ENCODE measurements around the gene AARS2. TPM values are rescaled to one million over a fixed set of nuclear protein-coding genes. Genes with fewer than 3 reads are reported as not detected.
"Not testable (repeated sequence)": the region's sequence is repeated elsewhere in the genome, so short reads cannot be mapped to it uniquely, and the experiment has no call there.

The AARS2 gene
- 10 to 100 TPM in 1 of 4 donors, 1 to 10 TPM in 3; 6.9 to 12.3 (median 7.6) TPM for total RNA-seq

DNA sequence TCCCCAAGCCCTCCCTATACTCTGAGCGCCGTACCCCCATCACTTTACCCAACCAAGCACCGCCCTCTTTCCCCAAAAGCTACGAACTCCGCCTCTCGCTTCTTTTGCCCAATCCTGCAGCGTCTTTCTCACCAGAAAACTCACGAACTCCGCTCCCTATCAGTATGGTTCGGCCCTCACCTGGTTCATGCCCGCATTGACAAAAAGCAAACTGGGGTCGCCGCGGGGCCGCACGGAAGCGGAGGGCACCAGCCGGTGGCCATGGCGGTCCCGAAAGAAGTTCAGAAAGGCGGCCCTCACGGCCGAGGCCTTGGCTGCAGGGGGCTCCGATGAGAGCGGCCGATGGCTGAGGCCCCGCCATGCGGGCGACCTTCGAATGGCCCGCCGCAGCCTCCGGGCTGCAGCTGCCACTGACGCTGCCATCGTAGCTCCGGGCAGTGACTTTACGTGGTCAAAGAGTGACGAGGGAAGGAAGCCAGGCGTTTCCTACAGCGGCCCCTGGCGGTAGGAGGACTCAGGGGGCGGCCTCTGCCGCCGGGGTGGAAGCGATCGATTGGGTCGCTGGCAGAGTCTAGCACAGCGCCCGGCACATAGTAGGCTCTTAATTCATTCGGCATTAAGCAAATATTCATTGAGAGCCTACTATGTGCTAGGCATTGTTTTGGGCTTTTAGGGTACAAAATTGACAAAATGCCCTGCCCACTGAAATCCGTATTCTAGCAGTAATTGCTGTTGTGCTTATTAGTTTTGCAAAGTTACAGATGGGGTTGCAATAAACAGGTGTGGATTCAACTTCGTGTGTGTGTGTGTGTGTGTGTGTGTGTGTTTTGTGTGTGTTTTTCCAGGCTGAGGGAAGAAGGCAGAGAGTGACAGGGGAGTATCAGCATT, at the start of gene AARS2:
AARS2 (minus strand) TSS at position 447 of the 888 bp plus-strand sequence; CDS start at position 423, 24 bp downstream.
- ATAC-seq (ENCODE audit: low FRiP score) (peak; percentile 84), DNase-seq (ENCODE audit: low spot score) (peak; percentile 71)
- TF ChIP-seq, protein P1, sequence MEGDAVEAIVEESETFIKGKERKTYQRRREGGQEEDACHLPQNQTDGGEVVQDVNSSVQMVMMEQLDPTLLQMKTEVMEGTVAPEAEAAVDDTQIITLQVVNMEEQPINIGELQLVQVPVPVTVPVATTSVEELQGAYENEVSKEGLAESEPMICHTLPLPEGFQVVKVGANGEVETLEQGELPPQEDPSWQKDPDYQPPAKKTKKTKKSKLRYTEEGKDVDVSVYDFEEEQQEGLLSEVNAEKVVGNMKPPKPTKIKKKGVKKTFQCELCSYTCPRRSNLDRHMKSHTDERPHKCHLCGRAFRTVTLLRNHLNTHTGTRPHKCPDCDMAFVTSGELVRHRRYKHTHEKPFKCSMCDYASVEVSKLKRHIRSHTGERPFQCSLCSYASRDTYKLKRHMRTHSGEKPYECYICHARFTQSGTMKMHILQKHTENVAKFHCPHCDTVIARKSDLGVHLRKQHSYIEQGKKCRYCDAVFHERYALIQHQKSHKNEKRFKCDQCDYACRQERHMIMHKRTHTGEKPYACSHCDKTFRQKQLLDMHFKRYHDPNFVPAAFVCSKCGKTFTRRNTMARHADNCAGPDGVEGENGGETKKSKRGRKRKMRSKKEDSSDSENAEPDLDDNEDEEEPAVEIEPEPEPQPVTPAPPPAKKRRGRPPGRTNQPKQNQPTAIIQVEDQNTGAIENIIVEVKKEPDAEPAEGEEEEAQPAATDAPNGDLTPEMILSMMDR (IDR thresholded peaks at IDR 0.05), result peak in 2 of 3 donors; percentile 54 to 59

- no peak for DNase-seq (ENCODE audit: low spot score)
- ATAC-seq (ENCODE audit: low FRiP score), result no peak
- TF ChIP-seq, protein P1 (IDR thresholded peaks at IDR 0.05), result no peak
Observed at GRCh38 chr6:44361947-44362346, 48.8 kb upstream of the AARS2 start.

DNA sequence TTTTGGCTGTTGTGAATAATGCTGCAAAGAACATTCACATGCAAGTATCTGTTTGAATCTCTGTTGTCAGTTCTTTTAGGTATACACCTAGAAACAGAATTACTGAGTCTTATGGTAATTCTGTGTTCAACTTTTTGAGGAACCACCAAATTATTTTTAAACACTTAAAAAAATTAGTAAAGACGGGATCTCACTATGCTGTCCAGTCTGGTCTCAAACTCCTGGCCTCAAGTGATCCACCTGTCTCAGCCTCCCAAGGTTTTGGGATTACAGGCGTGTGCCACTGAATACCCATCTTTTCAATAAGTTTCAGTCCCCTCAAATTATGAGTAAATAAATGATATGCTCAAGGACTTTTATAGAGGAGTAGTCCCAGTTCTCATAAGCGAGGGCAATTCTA, 46.8 kb upstream of the AARS2 start:
- ATAC-seq (ENCODE audit: low FRiP score) (no peak), DNase-seq (ENCODE audit: low spot score) (no peak)
- TF ChIP-seq, protein P1 (IDR thresholded peaks at IDR 0.05), result no peak

DNA sequence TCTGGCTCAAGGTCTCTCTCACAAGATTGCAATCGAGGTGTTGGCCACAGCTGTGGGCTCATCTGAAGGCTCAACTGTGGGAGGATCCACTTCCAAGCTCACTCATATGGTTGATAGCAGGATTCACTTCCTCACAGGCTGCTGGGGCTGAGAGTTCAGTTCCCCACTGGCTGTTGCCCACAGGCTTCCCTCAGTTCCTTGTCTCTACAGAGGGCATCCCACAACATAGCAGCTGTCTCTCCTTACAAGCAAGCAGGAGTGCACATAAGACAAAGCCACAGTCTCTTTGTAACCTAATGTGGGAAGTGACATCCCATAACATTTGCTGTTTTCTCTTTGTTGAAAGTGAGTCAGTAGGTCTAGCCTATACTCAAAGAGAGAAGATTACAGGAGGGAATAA, 43.3 kb upstream of the AARS2 start:
- TF ChIP-seq, protein P1 (IDR thresholded peaks at IDR 0.05), result no peak
- ATAC-seq (ENCODE audit: low FRiP score), result no peak
- no peak for DNase-seq (ENCODE audit: low spot score)

DNA sequence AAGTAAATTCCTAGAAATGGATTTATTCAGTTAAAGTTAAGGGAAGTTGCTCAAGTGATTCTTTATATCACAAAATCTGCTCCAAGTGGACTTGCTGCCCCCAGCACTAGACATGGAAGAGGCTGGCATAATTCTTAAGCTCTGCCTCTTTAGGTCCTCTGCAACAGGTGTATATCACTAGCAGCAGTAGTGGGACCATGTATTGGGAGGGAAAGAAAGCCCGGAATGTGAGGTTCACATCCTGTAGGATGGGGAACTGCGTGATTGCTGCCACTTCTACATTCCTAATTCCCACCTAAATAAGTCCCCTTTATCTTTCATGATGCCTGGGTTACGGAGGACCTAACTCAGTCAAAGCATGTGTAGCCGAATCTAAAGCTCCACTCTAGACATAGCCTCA, 42.5 kb upstream of the AARS2 start:
- no peak for ATAC-seq (ENCODE audit: low FRiP score)
- DNase-seq (ENCODE audit: low spot score), result no peak
- TF ChIP-seq, protein P1 (IDR thresholded peaks at IDR 0.05), result no peak

DNA sequence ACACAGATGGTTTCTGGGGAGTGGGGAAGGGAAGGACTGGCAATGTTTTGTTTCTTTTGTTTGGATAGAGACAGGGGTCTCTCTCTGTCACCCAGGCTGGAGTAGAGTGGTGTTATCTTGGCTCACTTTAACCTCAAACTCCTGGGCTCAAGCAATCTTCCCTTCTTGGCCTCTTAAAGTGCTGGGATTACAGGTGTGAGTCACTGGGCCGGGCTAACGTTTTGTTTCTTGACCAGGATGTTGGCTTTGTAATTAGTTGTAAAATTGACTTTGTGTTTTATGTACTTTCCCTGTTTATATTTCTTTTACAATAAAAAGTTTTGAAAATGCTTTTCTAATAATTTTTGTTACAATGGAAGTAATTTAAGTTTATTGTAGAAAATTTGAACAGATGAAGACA, 40.2 kb upstream of the AARS2 start:
- TF ChIP-seq, protein P1 (IDR thresholded peaks at IDR 0.05), result no peak
- no peak for ATAC-seq (ENCODE audit: low FRiP score)

DNA sequence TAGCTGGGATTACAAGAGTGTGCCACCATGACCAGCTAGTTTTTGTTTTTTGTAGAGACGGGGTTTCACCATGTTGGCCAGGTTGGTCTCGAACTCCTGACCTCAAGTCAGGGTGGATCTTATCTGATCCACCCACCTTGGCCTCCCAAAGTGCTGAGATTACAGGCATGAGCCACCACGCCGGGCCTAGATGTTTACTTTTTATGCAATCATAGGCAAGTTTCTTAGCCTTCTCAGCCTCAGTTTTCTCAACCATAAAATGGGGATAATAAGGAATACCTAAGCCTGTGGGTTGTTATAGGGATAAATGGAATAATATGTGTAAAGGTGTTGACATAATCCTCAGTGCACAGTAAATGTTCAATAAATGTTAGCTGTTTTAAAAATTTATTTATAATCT, 39.1 kb upstream of the AARS2 start:
- TF ChIP-seq, protein P1 (IDR thresholded peaks at IDR 0.05), result no peak
- no peak for ATAC-seq (ENCODE audit: low FRiP score)
- DNase-seq (ENCODE audit: low spot score), result no peak

More for the DNA sequence above, 40.2 kb upstream of the AARS2 start:
- DNase-seq (ENCODE audit: low spot score), result no peak

DNA sequence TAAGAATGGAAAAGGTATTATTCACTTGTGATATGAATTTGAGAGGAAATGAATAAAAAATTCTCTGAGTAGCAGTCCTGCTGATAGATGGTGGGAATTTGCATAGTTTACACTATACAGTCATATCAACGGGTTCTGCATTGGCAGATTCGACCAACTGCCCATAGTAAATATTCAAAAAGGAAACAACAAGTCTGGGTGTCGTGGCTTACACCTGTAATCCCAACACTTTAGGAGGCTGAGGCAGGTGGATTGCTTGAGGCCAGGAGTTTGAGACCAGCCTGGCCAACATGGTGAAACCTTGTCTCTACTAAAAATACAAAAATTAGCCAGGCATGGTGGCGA, 37.5 kb upstream of the AARS2 start:
- not testable (repeated sequence) for DNase-seq (ENCODE audit: low spot score); ATAC-seq (ENCODE audit: low FRiP score)

Data from omental fat pad (tissue), 4 donors.